ENCODE data around the gene DCTN4. TPM values are rescaled to one million over a fixed set of nuclear protein-coding genes. Genes with fewer than 3 reads are reported as not detected.

The DCTN4 gene
- total RNA-seq, 2 experiments from 2014 or later = 12.6 to 22.4 TPM

DNA sequence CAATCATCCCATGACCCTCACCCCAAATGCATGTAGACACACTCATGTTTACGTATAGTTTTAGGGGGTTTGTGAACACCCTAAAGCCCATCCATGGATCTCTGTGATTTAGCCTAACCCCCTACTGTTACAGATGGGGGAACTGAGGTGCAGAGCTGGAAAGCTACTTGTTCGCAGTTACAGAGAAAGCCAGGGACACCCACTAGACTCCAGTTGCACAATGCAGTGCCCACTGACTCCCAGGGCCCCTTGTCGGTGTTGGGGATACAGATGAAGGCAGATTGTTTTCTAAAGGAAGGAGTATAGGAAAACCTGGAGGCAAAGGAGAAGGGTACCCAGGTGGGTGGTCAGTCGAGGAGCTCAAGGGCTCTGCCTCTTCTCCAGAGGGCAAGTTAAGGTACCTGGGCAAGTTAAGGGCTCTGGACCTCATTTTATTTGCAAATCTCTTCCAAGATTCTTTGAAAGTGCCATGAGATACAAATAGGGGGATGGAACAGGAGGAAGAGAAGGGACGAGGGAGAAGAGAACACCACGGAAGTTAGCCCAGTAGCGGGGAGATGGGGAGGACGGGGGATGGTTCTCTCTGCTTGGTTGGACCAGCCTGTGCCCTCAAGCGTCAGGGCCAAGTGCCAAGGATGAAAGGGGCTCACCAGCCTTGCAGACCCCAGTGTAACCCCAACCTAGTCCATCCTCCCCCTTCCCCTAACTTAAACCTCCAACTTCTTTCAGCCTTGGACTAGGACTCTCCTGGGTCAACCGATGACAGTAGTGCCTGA lies 96.8 kb downstream of the DCTN4 start:
- no peaks in the 10 kb centered on the region for H3K79me2 ChIP-seq (ENCODE audit: insufficient read depth, low read depth, low read length)
- H4K20me1 ChIP-seq (ENCODE audit: insufficient read depth, low read length) = no peaks in the 10 kb centered on the region
- H2AFZ ChIP-seq (ENCODE audit: low read length) = no peak overlapping the region
- CTCF ChIA-PET (ENCODE audit: unreplicated experiment) = no interaction called here
- H3K4me2 ChIP-seq (ENCODE audit: low read length) = no peak overlapping the region
- H3K4me1 ChIP-seq (ENCODE audit: insufficient read depth, low read length, poor library complexity, severe bottlenecking) = peaks cover 3% of the 10 kb centered on the region
- no TSS peak for BruUV-seq (replicated peaks)
- no peak overlapping the region for H3K4me3 ChIP-seq (ENCODE audit: low read depth, low read length, poor library complexity, severe bottlenecking)
- intact Hi-C loops (cut with micrococcal nuclease; ENCODE audit: unreplicated experiment) = no loop called here
- H3K27ac ChIP-seq (ENCODE audit: low read depth, low read length, poor library complexity, severe bottlenecking) = no peak overlapping the region
- no peaks in the 10 kb centered on the region for H3K36me3 ChIP-seq (ENCODE audit: insufficient read depth, low read length)
- no peaks in the 10 kb centered on the region for H3K9me3 ChIP-seq (ENCODE audit: low read length)
- H3K9me2 ChIP-seq (ENCODE audit: insufficient read depth, low read length) = no peaks in the 10 kb centered on the region
- POLR2A ChIA-PET = no interaction called here
- TF ChIP-seq EZH2phosphoT487 (IDR thresholded peaks at IDR 0.05; ENCODE audit: borderline replicate concordance, low read depth, low read length) = no peak
- TF ChIP-seq, protein P1, sequence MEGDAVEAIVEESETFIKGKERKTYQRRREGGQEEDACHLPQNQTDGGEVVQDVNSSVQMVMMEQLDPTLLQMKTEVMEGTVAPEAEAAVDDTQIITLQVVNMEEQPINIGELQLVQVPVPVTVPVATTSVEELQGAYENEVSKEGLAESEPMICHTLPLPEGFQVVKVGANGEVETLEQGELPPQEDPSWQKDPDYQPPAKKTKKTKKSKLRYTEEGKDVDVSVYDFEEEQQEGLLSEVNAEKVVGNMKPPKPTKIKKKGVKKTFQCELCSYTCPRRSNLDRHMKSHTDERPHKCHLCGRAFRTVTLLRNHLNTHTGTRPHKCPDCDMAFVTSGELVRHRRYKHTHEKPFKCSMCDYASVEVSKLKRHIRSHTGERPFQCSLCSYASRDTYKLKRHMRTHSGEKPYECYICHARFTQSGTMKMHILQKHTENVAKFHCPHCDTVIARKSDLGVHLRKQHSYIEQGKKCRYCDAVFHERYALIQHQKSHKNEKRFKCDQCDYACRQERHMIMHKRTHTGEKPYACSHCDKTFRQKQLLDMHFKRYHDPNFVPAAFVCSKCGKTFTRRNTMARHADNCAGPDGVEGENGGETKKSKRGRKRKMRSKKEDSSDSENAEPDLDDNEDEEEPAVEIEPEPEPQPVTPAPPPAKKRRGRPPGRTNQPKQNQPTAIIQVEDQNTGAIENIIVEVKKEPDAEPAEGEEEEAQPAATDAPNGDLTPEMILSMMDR (conservative IDR thresholded peaks at IDR 0.05; ENCODE audit: low read length) = no peak
- no peak for DNase-seq (ENCODE audit: low spot score)

DNA sequence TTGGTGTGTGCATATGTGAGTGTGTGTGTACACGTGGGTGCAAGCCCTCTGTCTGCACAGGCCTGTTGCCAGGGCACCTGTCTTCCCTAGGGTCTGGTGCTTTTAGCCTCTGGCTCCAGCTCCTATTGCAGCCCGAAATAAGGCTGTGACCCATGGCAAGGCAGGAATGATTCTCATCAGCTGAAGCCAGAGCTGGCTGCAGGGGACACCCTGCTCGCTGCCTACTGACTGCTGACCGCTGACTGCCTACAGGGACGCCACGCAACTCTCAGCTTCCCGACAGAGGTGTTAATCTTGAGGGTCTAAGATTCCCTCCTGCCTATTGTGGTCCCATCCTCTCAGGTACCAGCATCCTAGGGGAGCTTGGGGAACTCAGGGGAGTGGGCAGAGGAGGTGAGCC lies 97.7 kb downstream of the DCTN4 start, which contains the start of gene MYOZ3:
Gene MYOZ3 (plus strand): TSS at position 166 of the 400 bp plus-strand sequence. CDS start 1,691 bp downstream, outside the sequence.
- CTCF ChIA-PET (ENCODE audit: unreplicated experiment) = no interaction called here
- Histone ChIP-seq H3K79me2 (ENCODE audit: insufficient read depth, low read depth, low read length) (no peaks in the 10 kb centered on the region), H3K9me2 (ENCODE audit: insufficient read depth, low read length) (no peaks in the 10 kb centered on the region), H3K9me3 (ENCODE audit: low read length) (no peaks in the 10 kb centered on the region), H2AFZ (ENCODE audit: low read length) (no peak within 1 kb of the TSS), H3K27ac (ENCODE audit: low read depth, low read length, poor library complexity, severe bottlenecking) (no peak within 1 kb of the TSS), H4K20me1 (ENCODE audit: insufficient read depth, low read length) (no peaks in the 10 kb centered on the region), H3K36me3 (ENCODE audit: insufficient read depth, low read length) (no peaks in the 10 kb centered on the region), H3K4me3 (ENCODE audit: low read depth, low read length, poor library complexity, severe bottlenecking) (no peak within 1 kb of the TSS), H3K4me2 (ENCODE audit: low read length) (no peak within 1 kb of the TSS), H3K4me1 (ENCODE audit: insufficient read depth, low read length, poor library complexity, severe bottlenecking) (peaks cover 7% of the 10 kb centered on the region)
- POLR2A ChIA-PET = interaction anchor here (0.6 to 1.2 kb wide), 2 partner anchors 52 to 711 kb away, joined by 3 read pairs; no protein-coding TSS in a partner anchor
- no peak for TF ChIP-seq EZH2phosphoT487 (IDR thresholded peaks at IDR 0.05; ENCODE audit: borderline replicate concordance, low read depth, low read length)
- TF ChIP-seq, protein P1 (conservative IDR thresholded peaks at IDR 0.05; ENCODE audit: low read length) = no peak
- no peak for DNase-seq (ENCODE audit: low spot score)
- intact Hi-C loops (cut with micrococcal nuclease; ENCODE audit: unreplicated experiment) = no loop called here
- no TSS peak for BruUV-seq (replicated peaks)
